SW480 (cell line): ENCODE data around the gene EPN3.

ENCODE experiments used
- DNase-seq: peaks from one replicate; pipeline ENCODE4 v3.0.0-alpha.2; 2016; ENCODE audit warnings: low spot score

The EPN3 gene

GRCh38 chr17:50590946-50591737 lies 58.6 kb downstream of the EPN3 start:
- DNase-seq, result no peak

GRCh38 chr17:50593321-50593720 lies 60.8 kb downstream of the EPN3 start:
- DNase-seq, result no peak
